ENCODE results near the gene TMEM87B. TPM values are rescaled to one million over a fixed set of nuclear protein-coding genes. Genes with fewer than 3 reads are reported as not detected.

Gene TMEM87B
- total RNA-seq, 1 experiment from 2014 or later: 16.3 TPM

- no peak for TF ChIP-seq CTCF (IDR thresholded peaks at IDR 0.05; ENCODE audit: insufficient read depth in 1 of 2, low read depth in 1 of 2, low read length in 1 of 2, severe bottlenecking in 1 of 2, unreplicated experiment in 1 of 2)
- no peaks in the 10 kb centered on the region for H3K36me3 Mint-ChIP-seq (ENCODE audit: insufficient read depth, unreplicated experiment)
- intact Hi-C loops (cut with micrococcal nuclease; ENCODE audit: unreplicated experiment): no loop called here
- Histone ChIP-seq H3K4me1 (no peaks in the 10 kb centered on the region), H3K4me3 (ENCODE audit: low read depth, low read length) (no peak overlapping the region), H3K36me3 (ENCODE audit: control insufficient read depth, insufficient read depth, low read length) (no peaks in the 10 kb centered on the region), H3K9me3 (no peaks in the 10 kb centered on the region), H3K27me3 (replicated peaks; ENCODE audit: control insufficient read depth, insufficient read depth, low read length) (no peaks in the 10 kb centered on the region)
- H3K4me1 Mint-ChIP-seq (ENCODE audit: low read depth, unreplicated experiment): no peaks in the 10 kb centered on the region
- H3K27ac Mint-ChIP-seq (ENCODE audit: unreplicated experiment): no peak overlapping the region
- POLR2A ChIA-PET: no interaction called here
- H3K27me3 Mint-ChIP-seq (ENCODE audit: insufficient read depth, unreplicated experiment): no peaks in the 10 kb centered on the region
- no TSS peak for BruUV-seq (replicated peaks)
- H3K9me3 Mint-ChIP-seq (ENCODE audit: unreplicated experiment): no peaks in the 10 kb centered on the region
- CTCF ChIA-PET: no interaction called here
- H3K4me3 Mint-ChIP-seq (ENCODE audit: unreplicated experiment): no peak overlapping the region
- no peak for DNase-seq
These were observed 79.1 kb downstream of the TMEM87B start for GRCh38 chr2:112134120-112134519.

GRCh38 chr2:112136096-112136495 lies 81.0 kb downstream of the TMEM87B start:
- intact Hi-C loops (cut with micrococcal nuclease; ENCODE audit: unreplicated experiment): no loop called here
- H3K4me1 ChIP-seq: no peaks in the 10 kb centered on the region
- Mint-ChIP-seq H3K4me1 (ENCODE audit: low read depth, unreplicated experiment) (no peaks in the 10 kb centered on the region), H3K4me3 (ENCODE audit: unreplicated experiment) (peak overlapping the region; percentile 25), H3K9me3 (ENCODE audit: unreplicated experiment) (no peaks in the 10 kb centered on the region), H3K27ac (ENCODE audit: unreplicated experiment) (no peak overlapping the region), H3K27me3 (ENCODE audit: insufficient read depth, unreplicated experiment) (no peaks in the 10 kb centered on the region), H3K36me3 (ENCODE audit: insufficient read depth, unreplicated experiment) (no peaks in the 10 kb centered on the region)
- H3K36me3 ChIP-seq (ENCODE audit: control insufficient read depth, insufficient read depth, low read length): no peaks in the 10 kb centered on the region
- ChIA-PET CTCF (no interaction called here), POLR2A (no interaction called here)
- DNase-seq: no peak
- H3K27me3 ChIP-seq (replicated peaks; ENCODE audit: control insufficient read depth, insufficient read depth, low read length): no peaks in the 10 kb centered on the region
- no peak for TF ChIP-seq CTCF (IDR thresholded peaks at IDR 0.05; ENCODE audit: insufficient read depth in 1 of 2, low read depth in 1 of 2, low read length in 1 of 2, severe bottlenecking in 1 of 2, unreplicated experiment in 1 of 2)
- no TSS peak for BruUV-seq (replicated peaks)
- no peaks in the 10 kb centered on the region for H3K9me3 ChIP-seq
- H3K4me3 ChIP-seq (ENCODE audit: low read depth, low read length): no peak overlapping the region

- H3K4me3 ChIP-seq (ENCODE audit: low read depth, low read length): peak overlapping the region; percentile 55
- Mint-ChIP-seq H3K36me3 (ENCODE audit: insufficient read depth, unreplicated experiment) (no peaks in the 10 kb centered on the region), H3K4me3 (ENCODE audit: unreplicated experiment) (peak overlapping the region; percentile 77), H3K27ac (ENCODE audit: unreplicated experiment) (no peak overlapping the region), H3K9me3 (ENCODE audit: unreplicated experiment) (no peaks in the 10 kb centered on the region), H3K27me3 (ENCODE audit: insufficient read depth, unreplicated experiment) (no peaks in the 10 kb centered on the region), H3K4me1 (ENCODE audit: low read depth, unreplicated experiment) (no peaks in the 10 kb centered on the region)
- intact Hi-C loops (cut with micrococcal nuclease; ENCODE audit: unreplicated experiment): no loop called here
- no peaks in the 10 kb centered on the region for H3K36me3 ChIP-seq (ENCODE audit: control insufficient read depth, insufficient read depth, low read length)
- ChIA-PET POLR2A (no interaction called here), CTCF (interaction anchor here (0.6 kb wide), 2 partner anchors 79 to 188 kb away, joined by 3 to 4 read pairs; no protein-coding TSS in a partner anchor)
- no peak for TF ChIP-seq CTCF (IDR thresholded peaks at IDR 0.05; ENCODE audit: insufficient read depth in 1 of 2, low read depth in 1 of 2, low read length in 1 of 2, severe bottlenecking in 1 of 2, unreplicated experiment in 1 of 2)
- H3K4me1 ChIP-seq: no peaks in the 10 kb centered on the region
- no TSS peak for BruUV-seq (replicated peaks)
- DNase-seq: peak in 1 of 2 experiments; percentile 22
- no peaks in the 10 kb centered on the region for H3K27me3 ChIP-seq (replicated peaks; ENCODE audit: control insufficient read depth, insufficient read depth, low read length)
- no peaks in the 10 kb centered on the region for H3K9me3 ChIP-seq
These were observed 82.6 kb downstream of the TMEM87B start for GRCh38 chr2:112137516-112138158.
